NT2/D1 (cell line): Measurements from ENCODE around the gene CDK14.

ENCODE experiments used
- SUZ12 ChIP-seq: IDR thresholded peaks from 2 replicates; pipeline ENCODE4 v1.6.1; 2011; ENCODE audit not compliant: insufficient read length, insufficient read depth; ENCODE audit errors: extremely low read depth
- ZNF274 ChIP-seq: IDR thresholded peaks from 2 replicates; pipeline ENCODE4 v1.6.1; 2011; ENCODE audit warnings: mild to moderate bottlenecking, low read depth, low read length

- no peak for TF ChIP-seq ZNF274
- TF ChIP-seq SUZ12, result no peak
These were observed 22.8 kb downstream of the CDK14 start for GRCh38 chr7:90618876-90619275.
